PC-3 (cell line): Measurements from ENCODE around the gene DNAH17. TPM values are rescaled to one million over a fixed set of nuclear protein-coding genes. Genes with fewer than 3 reads are reported as not detected.

ENCODE experiments used
- ATAC-seq: fragments of 200-7000 bp; cut with Tn5 transposase; 2 replicates; pipeline ENCODE4 v1.9.1; 2020; ENCODE audit warnings: mild to moderate bottlenecking, moderate library complexity
- BruUV-seq: library from RNA; stranded (reverse); fragments of 400-500 nt; replicated peaks from 2 replicates; lab custom pipeline; 2021; lab: Mats Ljungman, UMichigan
- CTCF ChIA-PET: fragments of 300-600 bp; sonication (Branson Sonifier 250); formaldehyde crosslinking; loops from one replicate; lab custom pipeline; 2022; ENCODE audit warnings: antibody characterized with exemption; lab: Charles Lee
- POLR2A ChIA-PET: fragments of 300-600 bp; sonication (Branson Sonifier 250); formaldehyde crosslinking; loops from one replicate; lab custom pipeline; 2022; ENCODE audit warnings: antibody characterized with exemption; ENCODE audit not compliant: unreplicated experiment; lab: Charles Lee
- DNase-seq: peaks from one replicate; pipeline ENCODE4 v3.0.0-alpha.2; 2015
- H2AFZ ChIP-seq: fragments of 300-600 bp; sonication (generic); 2 replicates; pipeline ENCODE4 v1.6.0; 2016; ENCODE audit warnings: antibody characterized with exemption, low read length
- H3F3A ChIP-seq: fragments of 300-600 bp; sonication (generic); one replicate; pipeline ENCODE4 v1.6.0; 2017; ENCODE audit warnings: antibody characterized with exemption, low read length, control low read depth, mild to moderate bottlenecking; ENCODE audit not compliant: unreplicated experiment
- H3K27ac ChIP-seq: fragments of 300-600 bp; sonication (generic); 2 replicates; pipeline ENCODE4 v1.5.1; 2016; ENCODE audit warnings: mild to moderate bottlenecking, low read length
- H3K27me3 ChIP-seq: fragments of 300-600 bp; sonication (generic); 2 replicates; pipeline ENCODE4 v1.6.1; 2016; ENCODE audit warnings: low read length, mixed read lengths
- H3K36me3 ChIP-seq: fragments of 300-600 bp; sonication (generic); 2 replicates; pipeline ENCODE4 v1.6.1; 2016; ENCODE audit warnings: low read depth, mixed run types, low read length, mixed read lengths
- H3K4me1 ChIP-seq: fragments of 300-600 bp; sonication (generic); 2 replicates; pipeline ENCODE4 v1.5.1; 2016; ENCODE audit warnings: low read length; ENCODE audit not compliant: insufficient read depth
- H3K4me2 ChIP-seq: fragments of 300-600 bp; sonication (generic); 2 replicates; pipeline ENCODE4 v1.6.0; 2016; ENCODE audit warnings: low read length
- H3K4me3 ChIP-seq: fragments of 300-600 bp; sonication (generic); 2 replicates; pipeline ENCODE4 v1.5.1; 2016; ENCODE audit warnings: mild to moderate bottlenecking, low read length, mixed read lengths
- H3K79me2 ChIP-seq: fragments of 300-600 bp; sonication (generic); 2 replicates; pipeline ENCODE4 v1.6.1; 2017; ENCODE audit warnings: low read length, mixed read lengths
- H3K9ac ChIP-seq: fragments of 300-600 bp; sonication (generic); 2 replicates; pipeline ENCODE4 v1.6.0; 2016; ENCODE audit warnings: mild to moderate bottlenecking, low read length
- H3K9me2 ChIP-seq: fragments of 300-600 bp; sonication (generic); replicated peaks from 2 replicates; pipeline ENCODE4 v1.6.1; 2016; ENCODE audit warnings: mixed run types, low read length, mixed read lengths
- H3K9me3 ChIP-seq: fragments of 300-600 bp; sonication (generic); 2 replicates; pipeline ENCODE4 v1.6.1; 2016; ENCODE audit warnings: low read length, mixed read lengths
- H4K20me1 ChIP-seq: fragments of 300-600 bp; sonication (generic); 2 replicates; pipeline ENCODE4 v1.6.1; 2016; ENCODE audit warnings: low read length, mixed read lengths
- CTCF ChIP-seq: fragments of 300-600 bp; sonication (generic); conservative IDR thresholded peaks from 2 replicates; pipeline ENCODE4 v1.5.1; 2017; ENCODE audit warnings: antibody characterized with exemption, low read depth, mild to moderate bottlenecking, low read length
- EZH2 ChIP-seq: fragments of 300-600 bp; sonication (generic); IDR thresholded peaks from one replicate; pipeline ENCODE4 v1.6.1; 2017; ENCODE audit warnings: antibody characterized with exemption, mild to moderate bottlenecking, low read length; ENCODE audit not compliant: unreplicated experiment
- EZH2phosphoT487 ChIP-seq: fragments of 300-600 bp; sonication (generic); IDR thresholded peaks from 2 replicates; pipeline ENCODE4 v1.6.1; 2018; ENCODE audit warnings: mild to moderate bottlenecking, antibody characterized with exemption, low read length, borderline replicate concordance
- intact Hi-C: fragments of 100-400 bp; cut with micrococcal nuclease; formaldehyde crosslinking; loops from 2 replicates; pipeline ENCODE4 v1.9.0; 2023
- total RNA-seq: library from RNA; depleted of rRNA; stranded (reverse); fragments of >200 nt; gene quantifications from 2 replicates; pipeline ENCODE4 v1.2.3, GENCODE V29; 2014

Gene DNAH17
- total RNA-seq, 1 experiment from 2014 or later: 0.04 TPM

- Histone ChIP-seq H3K4me2 (no peak overlapping the region), H3K27ac (no peak overlapping the region), H3F3A (peaks cover 3% of the 10 kb centered on the region), H3K9ac (no peak overlapping the region), H2AFZ (no peak overlapping the region), H3K9me2 (no peaks in the 10 kb centered on the region), H3K4me1 (no peaks in the 10 kb centered on the region), H4K20me1 (no peaks in the 10 kb centered on the region), H3K36me3 (peaks cover 37% of the 10 kb centered on the region), H3K79me2 (no peaks in the 10 kb centered on the region), H3K4me3 (no peak overlapping the region), H3K27me3 (no peaks in the 10 kb centered on the region), H3K9me3 (no peaks in the 10 kb centered on the region)
- ChIA-PET POLR2A (no interaction called here), CTCF (interaction anchor here (1.7 to 2.8 kb wide), 2 partner anchors 62 to 172 kb away, joined by 14 to 20 read pairs; no protein-coding TSS in a partner anchor)
- DNase-seq: no peak
- intact Hi-C loops: loop anchor here (1.0 to 2.0 kb wide), 4 partner anchors 63 to 172 kb away; partner anchors contain the start of gene SOCS3
- no peak for ATAC-seq
- no TSS peak for BruUV-seq
- TF ChIP-seq CTCF: no peak
- no peak for TF ChIP-seq EZH2phosphoT487
- no peak for TF ChIP-seq EZH2
Observed at GRCh38 chr17:78422872-78423588, 154.2 kb downstream of the DNAH17 start.

- H3K9ac ChIP-seq: no peak overlapping the region
- intact Hi-C loops: loop anchor here (1.0 to 2.0 kb wide), 4 partner anchors 62 to 171 kb away; partner anchors contain the start of gene SOCS3
- no peaks in the 10 kb centered on the region for H3K27me3 ChIP-seq
- no peak overlapping the region for H3K4me3 ChIP-seq
- no peaks in the 10 kb centered on the region for H3K79me2 ChIP-seq
- no peak overlapping the region for H3K4me2 ChIP-seq
- no peak for DNase-seq
- ChIA-PET POLR2A (no interaction called here), CTCF (interaction anchor here (0.6 to 2.8 kb wide), 6 partner anchors 61 to 337 kb away, joined by 3 to 20 read pairs (median 4); no protein-coding TSS in a partner anchor)
- no peaks in the 10 kb centered on the region for H4K20me1 ChIP-seq
- no peak overlapping the region for H3K27ac ChIP-seq
- H3K4me1 ChIP-seq: no peaks in the 10 kb centered on the region
- BruUV-seq: no TSS peak
- no peak for ATAC-seq
- peaks cover 3% of the 10 kb centered on the region for H3F3A ChIP-seq
- H2AFZ ChIP-seq: no peak overlapping the region
- H3K9me2 ChIP-seq: no peaks in the 10 kb centered on the region
- H3K9me3 ChIP-seq: no peaks in the 10 kb centered on the region
- peaks cover 34% of the 10 kb centered on the region for H3K36me3 ChIP-seq
- TF ChIP-seq CTCF (peak; percentile 21; the same call in 1 of the 2 replicates), EZH2 (no peak)
Observed at GRCh38 chr17:78422267-78422605, 155.0 kb downstream of the DNAH17 start.
